Measurements from ENCODE around the gene RGS3.

RGS3 gene

GRCh38 chr9:113587471-113588031 lies 124.0 kb downstream of the RGS3 start:
- no peak overlapping the region for H2AK5ac ChIP-seq (ENCODE audit: low read length)
- peak; percentile 56 for DNase-seq
- no peaks in the 10 kb centered on the region for H3K79me1 ChIP-seq (ENCODE audit: low read length)
- no peak overlapping the region for H3K23ac ChIP-seq (ENCODE audit: low read length)
- H3K27me3 ChIP-seq (ENCODE audit: insufficient read depth, low read length, poor library complexity): no peaks in the 10 kb centered on the region
- no peak overlapping the region for H3K4me2 ChIP-seq (ENCODE audit: low read length)
- H3K56ac ChIP-seq (ENCODE audit: low read length): peak overlapping the region; percentile 35
- no peak overlapping the region for H4K5ac ChIP-seq (ENCODE audit: low read length)
- H2BK15ac ChIP-seq (replicated peaks; ENCODE audit: low read depth): no peak overlapping the region
- H3K9ac ChIP-seq (ENCODE audit: low read length): no peak overlapping the region
- no CpG with 5 or more reads among the region's 14 CpGs for WGBS (ENCODE audit: extremely low coverage, insufficient coverage, low lambda C conversion rate)
- H3K4ac ChIP-seq (ENCODE audit: low read depth, low read length): no peak overlapping the region
- H2BK120ac ChIP-seq (ENCODE audit: low read depth, low read length): no peak overlapping the region
- H2BK5ac ChIP-seq (ENCODE audit: low read length): no peak overlapping the region
- H3K36me3 ChIP-seq (ENCODE audit: control insufficient read depth, insufficient read depth, low read length): no peaks in the 10 kb centered on the region
- H4K8ac ChIP-seq (ENCODE audit: low read depth, low read length): no peak overlapping the region
- no peak overlapping the region for H3K18ac ChIP-seq (ENCODE audit: low read length)
- no peaks in the 10 kb centered on the region for H3K4me1 ChIP-seq (ENCODE audit: control insufficient read depth, low read depth, low read length)
- no peak overlapping the region for H3K27ac ChIP-seq (ENCODE audit: low read depth, low read length)
- no peak overlapping the region for H3K4me3 ChIP-seq (ENCODE audit: low read length)
- H3K79me2 ChIP-seq (ENCODE audit: control insufficient read depth, insufficient read depth, low read length): no peaks in the 10 kb centered on the region

GRCh38 chr9:113588242-113588810 lies 124.8 kb downstream of the RGS3 start:
- H2BK120ac ChIP-seq (ENCODE audit: low read depth, low read length): no peak overlapping the region
- no peak overlapping the region for H3K9ac ChIP-seq (ENCODE audit: low read length)
- H4K5ac ChIP-seq (ENCODE audit: low read length): no peak overlapping the region
- H4K8ac ChIP-seq (ENCODE audit: low read depth, low read length): no peak overlapping the region
- H3K36me3 ChIP-seq (ENCODE audit: control insufficient read depth, insufficient read depth, low read length): no peaks in the 10 kb centered on the region
- no peaks in the 10 kb centered on the region for H3K4me1 ChIP-seq (ENCODE audit: control insufficient read depth, low read depth, low read length)
- no peak overlapping the region for H3K56ac ChIP-seq (ENCODE audit: low read length)
- H3K4ac ChIP-seq (ENCODE audit: low read depth, low read length): no peak overlapping the region
- H3K79me2 ChIP-seq (ENCODE audit: control insufficient read depth, insufficient read depth, low read length): no peaks in the 10 kb centered on the region
- no peak overlapping the region for H3K4me3 ChIP-seq (ENCODE audit: low read length)
- no peak overlapping the region for H3K18ac ChIP-seq (ENCODE audit: low read length)
- H2BK5ac ChIP-seq (ENCODE audit: low read length): no peak overlapping the region
- no CpG with 5 or more reads among the region's 13 CpGs for WGBS (ENCODE audit: extremely low coverage, insufficient coverage, low lambda C conversion rate)
- H3K4me2 ChIP-seq (ENCODE audit: low read length): no peak overlapping the region
- H2BK15ac ChIP-seq (replicated peaks; ENCODE audit: low read depth): no peak overlapping the region
- DNase-seq: no peak
- no peak overlapping the region for H2AK5ac ChIP-seq (ENCODE audit: low read length)
- no peaks in the 10 kb centered on the region for H3K27me3 ChIP-seq (ENCODE audit: insufficient read depth, low read length, poor library complexity)
- H3K79me1 ChIP-seq (ENCODE audit: low read length): no peaks in the 10 kb centered on the region
- H3K27ac ChIP-seq (ENCODE audit: low read depth, low read length): no peak overlapping the region
- no peak overlapping the region for H3K23ac ChIP-seq (ENCODE audit: low read length)

- no peaks in the 10 kb centered on the region for H3K36me3 ChIP-seq (ENCODE audit: control insufficient read depth, insufficient read depth, low read length)
- H3K9ac ChIP-seq (ENCODE audit: low read length): no peak overlapping the region
- no peak overlapping the region for H3K27ac ChIP-seq (ENCODE audit: low read depth, low read length)
- no peaks in the 10 kb centered on the region for H3K27me3 ChIP-seq (ENCODE audit: insufficient read depth, low read length, poor library complexity)
- H3K4me3 ChIP-seq (ENCODE audit: low read length): no peak overlapping the region
- WGBS (ENCODE audit: extremely low coverage, insufficient coverage, low lambda C conversion rate): no CpG with 5 or more reads among the region's 1 CpG
- no peak overlapping the region for H4K8ac ChIP-seq (ENCODE audit: low read depth, low read length)
- H3K18ac ChIP-seq (ENCODE audit: low read length): no peak overlapping the region
- no peak overlapping the region for H2BK120ac ChIP-seq (ENCODE audit: low read depth, low read length)
- no peak overlapping the region for H2AK5ac ChIP-seq (ENCODE audit: low read length)
- no peak overlapping the region for H2BK5ac ChIP-seq (ENCODE audit: low read length)
- H3K56ac ChIP-seq (ENCODE audit: low read length): no peak overlapping the region
- no peak for DNase-seq
- H3K23ac ChIP-seq (ENCODE audit: low read length): no peak overlapping the region
- no peaks in the 10 kb centered on the region for H3K79me2 ChIP-seq (ENCODE audit: control insufficient read depth, insufficient read depth, low read length)
- no peak overlapping the region for H3K4me2 ChIP-seq (ENCODE audit: low read length)
- H3K4me1 ChIP-seq (ENCODE audit: control insufficient read depth, low read depth, low read length): no peaks in the 10 kb centered on the region
- H4K5ac ChIP-seq (ENCODE audit: low read length): no peak overlapping the region
- no peaks in the 10 kb centered on the region for H3K79me1 ChIP-seq (ENCODE audit: low read length)
- no peak overlapping the region for H3K4ac ChIP-seq (ENCODE audit: low read depth, low read length)
- no peak overlapping the region for H2BK15ac ChIP-seq (replicated peaks; ENCODE audit: low read depth)
Observed at GRCh38 chr9:113588936-113589335, 125.4 kb downstream of the RGS3 start.

- no peak overlapping the region for H3K9ac ChIP-seq (ENCODE audit: low read length)
- no peak overlapping the region for H2BK15ac ChIP-seq (replicated peaks; ENCODE audit: low read depth)
- H4K5ac ChIP-seq (ENCODE audit: low read length): no peak overlapping the region
- no peak overlapping the region for H3K23ac ChIP-seq (ENCODE audit: low read length)
- no peaks in the 10 kb centered on the region for H3K27me3 ChIP-seq (ENCODE audit: insufficient read depth, low read length, poor library complexity)
- no peak overlapping the region for H3K56ac ChIP-seq (ENCODE audit: low read length)
- WGBS (ENCODE audit: extremely low coverage, insufficient coverage, low lambda C conversion rate): no CpG with 5 or more reads among the region's 7 CpGs
- H2AK5ac ChIP-seq (ENCODE audit: low read length): no peak overlapping the region
- H3K79me1 ChIP-seq (ENCODE audit: low read length): peaks cover 2% of the 10 kb centered on the region
- no peak overlapping the region for H3K4me3 ChIP-seq (ENCODE audit: low read length)
- no peak overlapping the region for H2BK120ac ChIP-seq (ENCODE audit: low read depth, low read length)
- H2BK5ac ChIP-seq (ENCODE audit: low read length): no peak overlapping the region
- H3K18ac ChIP-seq (ENCODE audit: low read length): no peak overlapping the region
- DNase-seq: no peak
- no peaks in the 10 kb centered on the region for H3K36me3 ChIP-seq (ENCODE audit: control insufficient read depth, insufficient read depth, low read length)
- H3K27ac ChIP-seq (ENCODE audit: low read depth, low read length): no peak overlapping the region
- H3K79me2 ChIP-seq (ENCODE audit: control insufficient read depth, insufficient read depth, low read length): peaks cover 3% of the 10 kb centered on the region
- H3K4ac ChIP-seq (ENCODE audit: low read depth, low read length): no peak overlapping the region
- H3K4me1 ChIP-seq (ENCODE audit: control insufficient read depth, low read depth, low read length): no peaks in the 10 kb centered on the region
- H4K8ac ChIP-seq (ENCODE audit: low read depth, low read length): no peak overlapping the region
- H3K4me2 ChIP-seq (ENCODE audit: low read length): no peak overlapping the region
Observed at GRCh38 chr9:113589407-113589806, 125.9 kb downstream of the RGS3 start.

- Histone ChIP-seq H3K9ac (ENCODE audit: low read length) (no peak overlapping the region), H2AK5ac (ENCODE audit: low read length) (no peak overlapping the region), H3K4me1 (ENCODE audit: control insufficient read depth, low read depth, low read length) (no peaks in the 10 kb centered on the region), H2BK15ac (replicated peaks; ENCODE audit: low read depth) (no peak overlapping the region), H3K56ac (ENCODE audit: low read length) (no peak overlapping the region), H3K79me1 (ENCODE audit: low read length) (peaks cover 3% of the 10 kb centered on the region), H2BK120ac (ENCODE audit: low read depth, low read length) (no peak overlapping the region), H3K27me3 (ENCODE audit: insufficient read depth, low read length, poor library complexity) (no peaks in the 10 kb centered on the region), H2BK5ac (ENCODE audit: low read length) (no peak overlapping the region), H4K8ac (ENCODE audit: low read depth, low read length) (no peak overlapping the region), H3K23ac (ENCODE audit: low read length) (no peak overlapping the region), H3K18ac (ENCODE audit: low read length) (no peak overlapping the region), H4K5ac (ENCODE audit: low read length) (no peak overlapping the region), H3K4me2 (ENCODE audit: low read length) (no peak overlapping the region), H3K4ac (ENCODE audit: low read depth, low read length) (no peak overlapping the region), H3K4me3 (ENCODE audit: low read length) (no peak overlapping the region), H3K36me3 (ENCODE audit: control insufficient read depth, insufficient read depth, low read length) (no peaks in the 10 kb centered on the region), H3K27ac (ENCODE audit: low read depth, low read length) (no peak overlapping the region), H3K79me2 (ENCODE audit: control insufficient read depth, insufficient read depth, low read length) (peaks cover 8% of the 10 kb centered on the region)
- DNase-seq: peak; percentile 62
- WGBS (ENCODE audit: extremely low coverage, insufficient coverage, low lambda C conversion rate): no CpG with 5 or more reads among the region's 3 CpGs
Observed at GRCh38 chr9:113589890-113590289, 126.4 kb downstream of the RGS3 start.

- no peak for DNase-seq
- no peaks in the 10 kb centered on the region for H3K4me1 ChIP-seq (ENCODE audit: control insufficient read depth, low read depth, low read length)
- WGBS (ENCODE audit: extremely low coverage, insufficient coverage, low lambda C conversion rate): no CpG with 5 or more reads among the region's 2 CpGs
Observed at GRCh38 chr9:113590389-113590788, 126.9 kb downstream of the RGS3 start.

More at GRCh38 chr9:113590389-113590788, 126.9 kb downstream of the RGS3 start:
- H3K4ac ChIP-seq (ENCODE audit: low read depth, low read length): no peak overlapping the region
- H3K27ac ChIP-seq (ENCODE audit: low read depth, low read length): no peak overlapping the region
- no peak overlapping the region for H3K56ac ChIP-seq (ENCODE audit: low read length)
- H2BK5ac ChIP-seq (ENCODE audit: low read length): no peak overlapping the region
- H3K9ac ChIP-seq (ENCODE audit: low read length): no peak overlapping the region
- H2BK15ac ChIP-seq (replicated peaks; ENCODE audit: low read depth): no peak overlapping the region
- no peak overlapping the region for H3K4me2 ChIP-seq (ENCODE audit: low read length)
- H3K18ac ChIP-seq (ENCODE audit: low read length): no peak overlapping the region
- no peaks in the 10 kb centered on the region for H3K36me3 ChIP-seq (ENCODE audit: control insufficient read depth, insufficient read depth, low read length)
- H3K27me3 ChIP-seq (ENCODE audit: insufficient read depth, low read length, poor library complexity): no peaks in the 10 kb centered on the region
- no peak overlapping the region for H2BK120ac ChIP-seq (ENCODE audit: low read depth, low read length)
- no peak overlapping the region for H4K5ac ChIP-seq (ENCODE audit: low read length)
- H3K79me1 ChIP-seq (ENCODE audit: low read length): peaks cover 4% of the 10 kb centered on the region
- H2AK5ac ChIP-seq (ENCODE audit: low read length): no peak overlapping the region
- H4K8ac ChIP-seq (ENCODE audit: low read depth, low read length): no peak overlapping the region
- peaks cover 12% of the 10 kb centered on the region for H3K79me2 ChIP-seq (ENCODE audit: control insufficient read depth, insufficient read depth, low read length)
- no peak overlapping the region for H3K23ac ChIP-seq (ENCODE audit: low read length)
- no peak overlapping the region for H3K4me3 ChIP-seq (ENCODE audit: low read length)
